HG03469 (cell line): ENCODE data around the gene DYSF.

ENCODE experiments used
- ATAC-seq: cut with Tn5 transposase; IDR thresholded peaks from one replicate; pipeline ENCODE4 v1.9.1; 2021; ENCODE audit warnings: mild to moderate bottlenecking, moderate library complexity, moderate number of reproducible peaks; ENCODE audit not compliant: unreplicated experiment

The DYSF gene

GRCh38 chr2:71684226-71685072 is 231.1 kb downstream of the DYSF start:
- no peak for ATAC-seq

- ATAC-seq: no peak
Measured at GRCh38 chr2:71685073-71685848, 231.9 kb downstream of the DYSF start.

GRCh38 chr2:71685941-71686611 is 232.7 kb downstream of the DYSF start:
- ATAC-seq: no peak

- ATAC-seq: no peak
Measured at GRCh38 chr2:71686781-71687180, 233.4 kb downstream of the DYSF start.

DNA sequence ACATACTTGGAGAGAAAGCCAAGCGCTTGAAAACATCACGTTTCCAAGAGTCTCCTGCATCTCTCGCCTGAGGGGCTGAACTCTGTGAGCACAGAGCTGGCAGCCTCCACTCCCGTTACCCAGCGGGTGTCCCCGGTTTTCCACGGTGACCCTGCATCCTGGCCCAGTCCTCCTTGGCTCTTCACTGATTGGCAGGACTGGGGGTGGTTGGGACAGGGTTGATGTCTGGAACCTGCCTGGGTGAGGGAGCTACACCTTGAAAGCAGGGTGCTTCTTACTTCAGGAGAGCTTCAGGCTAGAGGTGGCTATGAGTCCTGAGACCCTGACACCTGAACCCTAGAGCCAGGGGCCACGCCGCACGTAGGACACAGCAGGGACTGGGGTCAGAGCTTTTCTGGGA is 234.1 kb downstream of the DYSF start:
- no peak for ATAC-seq

GRCh38 chr2:71688530-71688929 is 235.2 kb downstream of the DYSF start:
- no peak for ATAC-seq

- ATAC-seq: no peak
Measured at GRCh38 chr2:71689393-71689792, 236.0 kb downstream of the DYSF start.

DNA sequence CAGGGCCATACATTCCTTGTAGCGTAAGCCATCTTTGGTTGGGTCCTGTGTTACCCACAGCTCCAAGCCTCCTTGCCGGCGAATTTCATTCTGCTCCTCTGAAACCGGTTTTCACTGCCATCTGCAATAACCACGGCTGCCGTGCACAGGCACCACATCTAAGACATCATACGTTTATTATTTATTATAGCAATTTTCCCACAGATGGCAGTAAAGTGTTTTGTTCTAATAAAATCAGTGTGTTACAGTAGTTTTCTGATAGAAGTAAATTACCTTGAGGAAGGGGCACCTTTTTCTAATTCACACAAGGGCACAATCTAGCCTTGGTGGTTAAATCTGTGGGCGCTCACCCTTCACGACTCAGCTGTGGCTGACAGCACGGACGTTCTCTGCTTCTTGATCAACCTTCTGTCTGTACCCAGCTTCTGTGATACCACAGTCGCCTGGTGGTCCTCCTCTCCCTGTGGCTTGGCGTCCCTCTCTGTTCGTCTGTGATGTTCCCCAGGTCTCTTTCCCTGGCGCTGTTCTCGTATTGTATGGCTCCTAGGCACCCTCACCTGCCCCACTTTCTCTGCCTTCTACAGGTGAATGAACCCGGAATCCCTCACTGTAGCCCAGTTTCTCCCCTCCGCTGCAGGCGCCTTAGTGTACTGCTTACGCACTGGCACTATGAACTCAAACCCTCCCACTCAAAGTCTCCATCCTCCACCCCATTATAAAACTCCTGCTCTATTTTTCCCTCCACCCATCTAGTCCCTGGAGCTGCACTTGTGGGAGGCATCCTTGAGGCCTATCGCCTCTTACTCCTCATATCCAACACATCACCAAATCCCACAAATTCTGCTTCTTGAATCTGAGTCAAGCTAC is 236.8 kb downstream of the DYSF start:
- no peak for ATAC-seq

GRCh38 chr2:71690876-71691475 is 237.6 kb downstream of the DYSF start:
- no peak for ATAC-seq

DNA sequence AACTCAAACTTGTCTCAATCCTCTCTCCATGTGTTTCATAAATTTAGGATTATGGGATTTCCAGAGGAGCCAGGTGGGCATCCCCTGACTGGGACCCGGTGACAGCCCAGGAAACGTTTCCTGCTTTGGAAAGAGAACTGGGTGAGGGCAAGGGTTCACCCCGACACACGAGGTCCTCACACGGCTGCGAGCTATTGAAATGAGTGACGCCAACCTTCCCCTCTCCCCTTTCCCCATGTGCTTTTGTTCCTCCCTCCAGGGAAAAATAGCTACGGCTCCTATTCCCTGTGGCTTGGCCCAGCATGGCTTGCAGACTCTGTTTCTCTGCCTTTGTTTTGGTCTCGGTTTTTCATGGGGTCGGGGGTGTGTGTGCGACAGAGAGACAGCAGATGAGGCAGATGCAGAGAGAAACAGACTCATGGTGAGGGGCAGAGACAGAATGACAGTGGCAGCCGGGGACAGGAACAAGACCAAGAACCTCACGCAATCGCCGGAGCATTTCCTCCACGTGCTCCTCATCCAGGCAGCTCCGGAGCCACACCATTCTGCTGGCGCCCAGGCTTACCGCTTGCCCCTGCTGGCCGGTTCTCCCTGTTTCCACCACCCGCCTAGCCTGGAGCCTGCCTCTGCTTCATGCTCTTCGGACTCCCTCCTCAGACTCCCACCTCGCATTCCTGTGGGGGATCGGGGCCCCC is 238.5 kb downstream of the DYSF start:
- ATAC-seq: no peak

DNA sequence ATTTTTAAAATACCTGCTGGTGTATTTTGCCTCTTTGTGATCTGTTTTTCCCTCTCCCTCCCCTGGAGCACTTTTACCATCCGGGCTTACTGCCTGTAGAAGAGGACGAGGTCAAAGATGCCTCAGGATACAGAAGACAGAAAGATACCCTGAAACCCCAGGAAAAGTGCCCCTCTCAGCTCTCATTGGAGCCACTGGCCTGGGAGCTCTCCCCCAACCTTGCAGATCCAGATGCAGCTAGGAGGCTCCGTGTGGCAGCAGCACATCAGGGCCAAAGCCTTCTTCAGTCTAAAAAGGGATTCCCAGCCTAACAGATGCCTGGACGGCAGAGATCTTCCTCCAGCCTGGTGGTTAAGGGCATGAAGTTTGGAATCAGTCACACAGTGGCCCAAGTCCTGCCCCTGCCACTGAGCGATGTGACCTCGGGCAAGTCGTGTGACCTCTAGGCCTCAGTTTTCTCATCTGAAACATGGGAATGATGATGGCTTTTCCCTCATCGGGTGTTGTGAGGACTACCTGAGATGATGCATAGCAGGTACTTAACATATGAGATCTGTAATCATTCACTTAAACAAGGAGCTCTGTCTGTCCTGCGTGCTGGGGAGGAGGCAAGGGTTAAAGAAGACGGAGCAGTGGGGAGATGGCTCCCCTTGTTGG is 239.4 kb downstream of the DYSF start:
- ATAC-seq: no peak

DNA sequence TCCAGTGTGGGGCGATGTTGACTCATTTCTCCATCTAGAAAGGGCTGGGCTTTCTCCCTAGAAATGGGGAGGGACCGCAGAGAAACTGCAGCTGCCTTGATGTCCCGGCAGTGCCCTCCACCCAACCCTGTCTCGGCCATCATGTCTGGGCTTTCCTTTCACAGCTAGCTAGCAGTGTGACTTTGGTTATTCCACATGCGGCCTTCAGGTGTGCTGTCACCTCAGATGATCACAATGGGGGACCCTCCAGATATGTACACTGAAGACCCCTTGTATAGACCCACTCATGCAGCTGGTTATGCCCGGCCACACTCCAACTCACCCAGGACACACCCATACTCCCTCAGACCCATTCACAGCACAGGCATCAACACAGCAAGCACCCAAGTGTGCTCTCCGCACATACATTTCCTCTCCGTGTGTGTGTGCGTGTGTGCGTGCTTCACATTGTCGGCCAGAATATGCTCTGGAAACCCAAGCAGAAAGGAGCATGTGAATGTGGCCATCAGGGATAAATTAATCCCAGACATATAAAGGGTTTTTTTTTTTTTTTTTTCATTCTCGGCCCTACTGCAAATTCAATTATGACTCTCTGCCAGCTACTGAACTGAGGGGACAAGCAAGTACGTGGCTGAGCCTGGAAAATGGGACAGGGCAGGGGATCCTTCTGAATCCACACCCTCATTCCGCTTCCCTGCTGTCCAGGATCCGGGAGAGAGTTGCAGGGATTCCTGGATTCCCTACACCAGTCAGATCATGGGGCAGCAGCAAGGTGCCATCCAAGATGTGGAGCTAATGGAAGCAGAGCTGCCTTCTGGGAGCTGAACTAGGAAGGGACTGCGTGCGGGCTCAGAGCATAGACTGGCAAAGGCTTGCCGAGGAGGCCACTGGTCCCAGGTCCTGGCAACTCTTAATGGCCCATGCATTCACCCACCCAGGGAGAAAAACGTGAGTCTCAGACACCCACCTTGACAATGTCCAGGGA is 240.2 kb downstream of the DYSF start:
- ATAC-seq: no peak

DNA sequence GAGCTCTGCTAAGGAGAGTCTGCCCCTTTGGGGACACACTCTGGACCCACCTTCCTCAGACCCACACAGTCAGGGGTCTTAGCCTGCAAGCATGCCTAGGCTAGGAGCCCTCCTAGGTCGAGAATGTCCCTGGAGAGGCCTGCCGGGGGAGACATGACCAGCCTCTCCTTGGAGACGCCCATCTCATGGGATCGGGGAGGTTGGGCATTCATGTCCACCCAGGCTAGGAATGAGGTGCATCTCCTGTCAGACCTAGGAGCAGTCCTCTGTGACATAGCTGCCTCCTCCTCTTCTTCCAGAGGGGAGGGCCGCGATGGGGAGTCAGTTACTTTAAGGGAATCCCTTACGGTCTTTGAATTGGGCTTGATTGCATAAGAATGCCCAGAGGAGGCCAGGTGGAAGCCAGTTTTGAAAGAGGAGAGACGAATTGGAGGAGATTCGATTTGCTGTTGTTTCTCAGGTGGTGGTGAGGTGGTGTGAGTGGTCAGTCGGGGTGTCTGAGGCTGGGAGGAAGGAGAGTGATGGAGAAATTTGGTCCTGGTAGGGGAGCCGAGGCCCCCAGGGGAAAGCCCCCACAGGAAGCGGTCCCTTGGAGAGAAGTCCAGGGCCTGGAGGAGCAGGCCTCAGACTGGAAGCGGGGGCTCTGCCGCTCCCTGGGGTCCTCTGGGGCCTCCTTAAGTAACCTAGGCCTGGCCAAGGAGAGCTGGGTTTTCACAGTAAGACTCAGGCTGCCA is 241.3 kb downstream of the DYSF start:
- ATAC-seq: no peak

DNA sequence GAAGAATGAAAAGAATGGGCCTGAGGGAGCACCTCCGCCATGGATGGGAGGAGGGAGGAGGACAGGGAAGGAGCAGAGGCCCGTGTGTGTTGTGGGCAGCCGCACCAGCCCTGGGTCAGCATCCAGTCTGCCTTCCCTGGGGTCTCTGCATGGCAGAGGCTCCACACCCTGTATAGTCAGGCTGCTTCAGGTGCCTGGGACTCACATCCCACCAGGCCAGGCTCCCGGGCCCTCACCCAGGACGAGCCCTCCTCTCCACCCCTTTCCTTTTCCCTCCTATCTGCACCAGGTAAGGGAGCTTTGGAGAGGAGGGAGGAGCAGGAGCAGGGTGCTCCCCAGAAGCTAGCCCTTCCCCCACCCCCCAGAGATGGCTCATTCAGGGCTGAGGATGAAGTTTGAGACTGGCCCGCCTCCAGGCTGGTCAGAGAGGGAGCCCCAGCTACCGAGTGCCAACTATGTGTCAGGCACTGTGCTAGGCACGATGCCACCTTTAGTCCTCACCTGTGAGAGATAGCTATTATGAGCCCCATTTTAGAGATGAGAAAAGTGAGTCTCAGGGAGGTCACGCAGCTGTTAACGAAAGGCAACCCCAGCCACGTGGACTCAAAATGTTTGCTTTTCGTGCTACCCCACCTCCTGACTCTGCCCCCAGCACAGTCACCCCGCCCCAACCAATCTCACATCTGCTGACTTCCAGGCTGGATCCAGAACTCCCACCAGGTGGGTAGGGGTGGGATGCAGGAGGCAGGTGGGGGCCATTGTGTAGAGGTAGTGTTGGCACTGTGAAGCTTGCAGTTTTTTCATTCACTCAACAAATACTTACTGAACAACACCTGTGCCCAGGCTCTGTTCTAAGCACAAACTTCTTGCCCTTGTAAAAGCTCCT is 242.1 kb downstream of the DYSF start:
- ATAC-seq: no peak

DNA sequence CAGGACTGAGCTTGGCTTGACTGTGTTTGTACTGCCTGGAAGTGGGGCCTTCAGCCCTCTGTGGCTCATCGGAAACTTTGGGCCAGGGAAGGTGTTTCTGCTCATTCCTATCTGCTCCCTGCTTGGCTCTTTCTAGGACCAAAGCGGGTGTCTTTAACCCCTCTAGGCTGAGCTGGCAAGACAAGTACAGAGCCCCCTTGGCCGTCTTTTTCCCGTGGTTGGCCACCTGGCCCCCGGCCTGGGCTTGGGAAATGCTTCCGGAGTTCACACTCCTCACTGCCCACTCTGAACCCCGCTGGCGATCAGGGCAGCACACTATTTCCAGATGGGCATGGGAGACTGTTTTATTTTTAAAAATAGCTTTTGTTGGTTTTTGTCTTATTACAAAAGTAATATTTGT is 243.0 kb downstream of the DYSF start:
- no peak for ATAC-seq
